GM23338 (cell line): Measurements from ENCODE around the gene STRN3.

Experiments used
- CTCF ChIP-seq, 2 experiments: fragments of 200-600 bp in 1 of 2; sonication (generic) in 1 of 2; conservative IDR thresholded peaks; 2 replicates each; pipeline versions ENCODE4 v1.5.1 to v1.6.1; 2016 to 2017; ENCODE audit warnings: antibody characterized with exemption in 2 of 2, low read depth in 2 of 2, mild to moderate bottlenecking in 2 of 2, moderate library complexity in 1 of 2
- EZH2 ChIP-seq: fragments of 200-600 bp; sonication (generic); IDR thresholded peaks from one replicate; pipeline ENCODE4 v1.8.0; 2017; ENCODE audit warnings: antibody characterized with exemption, mild to moderate bottlenecking, low read depth; ENCODE audit not compliant: unreplicated experiment
- JUNB ChIP-seq: IDR thresholded peaks from one replicate; pipeline ENCODE4 v1.6.1; 2016; ENCODE audit warnings: antibody characterized with exemption; ENCODE audit not compliant: unreplicated experiment
- NANOG ChIP-seq: IDR thresholded peaks from 2 replicates; pipeline ENCODE4 v1.6.1; 2016; ENCODE audit warnings: antibody characterized with exemption, borderline replicate concordance
- POLR2AphosphoS5 ChIP-seq: IDR thresholded peaks from 2 replicates; pipeline ENCODE4 v1.6.1; 2016; ENCODE audit warnings: antibody characterized with exemption, low read depth
- REST ChIP-seq: IDR thresholded peaks from one replicate; pipeline ENCODE4 v1.6.1; 2018; ENCODE audit warnings: antibody characterized with exemption; ENCODE audit not compliant: unreplicated experiment
- ZNF331 ChIP-seq: fragments of 250-450 bp; sonication (Bioruptor Pico); IDR thresholded peaks from 2 replicates; pipeline ENCODE4 v1.5.0; 2020; ENCODE audit warnings: low read depth, mild to moderate bottlenecking, moderate library complexity

GRCh38 chr14:30928462-30928861 lies 97.7 kb downstream of the STRN3 start:
- TF ChIP-seq CTCF (conservative IDR thresholded peaks at IDR 0.05; ENCODE audit: low read depth in 2 of 2) (no peak), POLR2AphosphoS5 (no peak), REST (no peak), EZH2 (no peak), ZNF331 (CRISPR knock-in tag) (no peak), JUNB (no peak), NANOG (no peak)
